D341Med (cell line): Measurements from ENCODE around the gene SLA2.
A peak's percentile ranks its signal among the peaks of the same experiment; 100 is the strongest.

Source experiments
- DNase-seq: peaks from one replicate; pipeline ENCODE4 v3.0.0; 2012; ENCODE audit warnings: low spot score

SLA2 gene

DNA sequence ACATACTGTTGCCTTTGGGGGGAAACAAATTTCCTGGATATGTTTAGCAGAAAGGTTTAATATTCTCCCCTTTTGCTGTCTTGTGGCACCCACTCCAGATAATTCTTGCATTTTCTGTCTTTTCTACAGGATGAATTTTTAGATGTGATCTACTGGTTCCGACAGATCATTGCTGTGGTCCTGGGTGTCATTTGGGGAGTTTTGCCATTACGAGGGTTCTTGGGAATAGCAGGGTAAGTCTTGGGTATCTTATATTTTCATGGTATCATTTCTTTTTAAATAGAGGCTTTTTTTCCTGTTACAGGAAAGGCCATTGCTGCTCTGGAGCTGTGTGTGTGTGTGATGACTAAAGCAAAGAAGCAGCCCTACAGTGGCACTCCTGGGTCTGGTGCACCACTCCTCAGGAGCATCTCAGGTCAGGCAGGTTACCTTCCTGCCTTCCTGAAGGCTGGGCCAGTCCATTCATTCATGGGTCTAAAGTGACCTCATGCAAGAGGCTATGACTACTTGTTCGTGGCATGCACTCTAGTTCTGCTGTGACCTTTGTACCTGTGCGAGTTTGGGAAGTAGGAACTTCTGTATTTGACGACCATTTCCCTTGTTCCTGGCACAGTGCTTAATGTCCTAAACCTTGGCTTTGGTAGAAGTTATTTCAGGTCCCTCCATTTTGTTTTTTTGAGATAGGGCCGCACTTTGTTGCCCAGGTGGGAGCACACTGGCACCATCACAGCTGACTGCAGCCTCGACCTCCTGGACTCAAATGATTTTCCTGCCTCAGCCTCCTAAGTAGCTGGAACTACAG, 38.2 kb downstream of the SLA2 start:
- DNase-seq = no peak

DNA sequence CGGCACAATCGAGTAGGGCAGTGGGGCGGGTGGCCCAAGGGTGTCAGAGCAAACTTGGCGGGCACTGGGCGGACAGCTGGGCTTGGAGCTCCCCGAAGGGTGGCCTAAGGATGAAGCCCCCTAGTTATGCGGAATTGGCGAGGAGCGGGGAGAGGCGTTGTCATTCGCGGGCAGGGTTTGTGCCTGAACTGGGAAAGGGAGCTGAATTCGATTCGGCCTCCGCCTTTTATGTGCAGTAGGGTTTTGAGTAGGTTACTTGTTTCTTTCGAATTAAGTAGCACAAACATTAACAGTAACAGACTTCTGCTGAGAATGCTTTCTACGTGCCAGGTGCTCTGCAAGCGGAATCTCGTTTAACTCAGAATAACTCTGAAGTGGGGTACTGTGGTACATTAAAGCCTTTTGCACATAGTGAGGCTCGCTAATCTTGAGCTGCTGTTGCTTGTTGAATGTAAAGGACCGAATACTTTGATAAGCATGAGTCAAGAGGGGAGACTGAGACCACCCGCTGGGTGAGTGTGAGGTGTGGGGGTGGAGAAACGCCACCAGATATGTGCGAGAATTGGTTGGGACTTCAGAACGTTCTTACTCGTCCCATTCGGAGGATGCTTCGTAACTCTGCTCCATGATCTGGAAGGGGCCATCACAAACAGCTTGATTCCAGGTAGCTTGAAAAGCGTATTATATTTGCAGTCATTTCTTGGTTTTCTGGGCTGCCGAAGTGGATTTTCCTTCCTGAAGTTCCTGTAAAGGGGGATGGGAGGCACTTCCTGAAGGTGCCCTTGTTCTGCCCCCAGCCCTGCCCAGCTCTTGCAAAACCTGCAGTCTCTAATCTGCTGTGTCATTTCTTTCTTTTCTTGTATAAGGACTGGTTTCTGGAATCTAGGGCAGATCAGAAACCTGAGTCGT, 39.6 kb downstream of the SLA2 start:
- no peak for DNase-seq

DNA sequence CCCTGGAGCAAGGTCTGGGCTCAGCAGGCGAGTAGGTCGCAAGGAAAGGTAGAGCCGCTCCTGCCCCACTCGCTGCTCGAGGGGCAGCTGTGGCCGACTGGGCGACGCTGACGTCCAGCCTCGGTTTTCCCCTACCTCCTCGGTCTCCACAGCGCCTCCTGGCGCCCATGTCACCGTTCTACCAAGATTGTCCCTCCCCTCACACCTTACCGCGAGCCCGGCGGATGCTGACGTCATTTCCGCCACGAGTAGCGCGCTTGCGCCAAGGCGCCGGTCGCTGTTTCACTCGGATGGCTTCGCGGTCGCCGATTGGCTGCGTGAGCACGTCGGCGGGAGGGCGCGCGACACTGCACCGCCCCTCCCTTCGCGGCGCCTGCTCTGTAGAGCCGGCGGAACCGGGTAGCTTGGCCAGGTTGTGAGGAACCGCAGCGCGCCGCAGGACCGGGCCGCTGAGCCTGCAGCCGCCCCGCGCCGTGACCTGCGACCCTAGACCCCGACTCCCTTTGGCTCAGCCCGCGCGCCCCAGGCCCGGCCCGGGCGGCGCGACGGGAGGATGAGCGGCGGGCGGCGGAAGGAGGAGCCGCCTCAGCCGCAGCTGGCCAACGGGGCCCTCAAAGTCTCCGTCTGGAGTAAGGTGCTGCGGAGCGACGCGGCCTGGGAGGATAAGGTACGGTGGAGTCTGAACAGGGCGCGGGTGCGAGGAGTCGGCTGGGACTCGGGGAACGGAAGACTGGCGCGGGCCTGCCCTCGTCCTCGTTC, 40.4 kb downstream of the SLA2 start, which contains the start of gene RAB5IF:
RAB5IF (plus strand) TSS at position 381 of the 759 bp plus-strand sequence; CDS start at position 554, 173 bp downstream.
- peak; percentile 98 for DNase-seq

DNA sequence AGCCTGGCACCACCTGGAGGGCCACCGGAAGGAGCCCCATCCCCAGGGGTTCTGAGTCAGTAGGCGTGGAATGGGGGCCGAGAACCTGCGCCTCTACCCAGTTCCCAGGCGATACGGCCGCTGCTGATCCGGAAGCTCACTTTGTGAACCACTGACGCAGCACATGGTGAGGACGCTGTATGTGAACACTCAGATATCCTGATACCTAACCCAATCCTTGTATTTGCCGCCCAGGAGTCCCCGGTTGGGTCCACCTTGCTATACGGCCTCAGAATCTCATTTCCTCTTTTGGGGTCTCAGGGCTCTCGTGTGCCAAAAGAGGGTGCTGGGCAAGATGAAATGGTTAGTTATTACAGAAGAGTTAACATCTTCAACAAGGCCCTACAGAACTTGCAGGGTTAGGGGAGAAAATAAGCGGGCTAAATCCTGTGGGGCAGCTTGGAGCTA, 41.0 kb downstream of the SLA2 start:
- no peak for DNase-seq

DNA sequence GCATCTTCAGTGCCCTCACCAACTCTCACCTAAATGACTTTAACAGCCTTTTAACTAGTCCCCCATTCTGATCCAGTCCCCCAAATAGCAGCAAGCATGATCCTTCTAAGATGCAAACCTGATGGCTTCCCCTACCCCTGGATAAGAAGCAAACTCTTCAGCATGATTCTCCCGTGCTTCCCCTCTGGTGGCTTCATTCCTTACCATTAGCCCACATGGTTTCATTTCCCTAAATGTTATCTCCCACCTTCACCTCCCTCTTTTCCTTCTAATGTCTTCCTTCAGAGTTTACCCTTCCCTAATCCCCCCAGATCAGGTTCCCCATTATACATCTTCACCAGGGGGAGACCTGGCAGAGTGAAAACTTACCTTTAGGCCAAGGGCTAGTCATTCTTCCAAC, 44.5 kb downstream of the SLA2 start:
- DNase-seq = no peak

DNA sequence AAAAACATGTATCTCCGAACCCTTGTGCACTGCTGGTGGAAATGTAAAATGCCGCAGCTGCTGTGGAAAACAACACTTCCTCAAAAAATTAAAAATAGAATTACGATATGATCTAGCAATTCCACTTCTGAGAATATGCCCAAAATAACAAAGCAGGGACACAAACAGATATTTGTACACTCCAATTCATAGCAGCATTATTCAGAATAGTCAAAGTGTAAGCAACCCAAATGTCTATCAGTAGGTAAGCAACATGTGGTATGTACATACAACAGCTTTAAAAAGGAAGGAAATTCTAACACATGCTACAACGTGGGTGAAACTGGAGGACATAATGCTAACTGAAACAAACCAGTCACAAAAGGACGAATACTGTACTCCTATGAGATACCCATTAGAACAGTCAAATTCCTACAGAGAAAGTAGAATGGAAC, 46.1 kb downstream of the SLA2 start:
- DNase-seq = no peak

DNA sequence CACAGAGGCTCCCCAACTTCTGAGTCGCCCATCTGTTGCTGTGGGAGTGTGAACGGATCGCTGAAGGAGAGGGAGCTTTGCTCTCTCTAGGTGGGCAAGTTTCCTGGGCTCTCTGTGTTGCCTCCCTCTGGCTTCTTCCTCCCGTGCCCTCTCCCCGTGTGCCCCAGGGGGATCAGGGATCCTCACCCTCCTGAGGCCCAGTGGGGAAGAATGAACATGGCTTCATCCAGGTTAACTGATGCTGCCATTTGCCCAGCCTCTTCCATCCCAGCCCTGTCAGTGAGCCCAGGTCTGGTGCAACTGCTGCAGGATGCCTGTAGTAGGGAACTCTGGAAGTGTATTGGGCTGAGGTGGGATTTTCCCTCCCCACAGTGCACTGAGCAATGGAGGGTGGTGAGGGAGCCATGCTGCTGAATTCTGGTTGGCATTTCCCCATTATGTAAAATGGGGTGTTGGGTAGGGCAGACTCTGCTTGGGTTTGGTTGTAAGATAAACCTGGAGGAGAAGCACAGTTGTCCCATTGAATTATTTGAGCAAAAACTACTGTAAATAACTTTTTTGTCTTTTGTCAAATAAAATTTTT, 52.6 kb downstream of the SLA2 start:
- no peak for DNase-seq

DNA sequence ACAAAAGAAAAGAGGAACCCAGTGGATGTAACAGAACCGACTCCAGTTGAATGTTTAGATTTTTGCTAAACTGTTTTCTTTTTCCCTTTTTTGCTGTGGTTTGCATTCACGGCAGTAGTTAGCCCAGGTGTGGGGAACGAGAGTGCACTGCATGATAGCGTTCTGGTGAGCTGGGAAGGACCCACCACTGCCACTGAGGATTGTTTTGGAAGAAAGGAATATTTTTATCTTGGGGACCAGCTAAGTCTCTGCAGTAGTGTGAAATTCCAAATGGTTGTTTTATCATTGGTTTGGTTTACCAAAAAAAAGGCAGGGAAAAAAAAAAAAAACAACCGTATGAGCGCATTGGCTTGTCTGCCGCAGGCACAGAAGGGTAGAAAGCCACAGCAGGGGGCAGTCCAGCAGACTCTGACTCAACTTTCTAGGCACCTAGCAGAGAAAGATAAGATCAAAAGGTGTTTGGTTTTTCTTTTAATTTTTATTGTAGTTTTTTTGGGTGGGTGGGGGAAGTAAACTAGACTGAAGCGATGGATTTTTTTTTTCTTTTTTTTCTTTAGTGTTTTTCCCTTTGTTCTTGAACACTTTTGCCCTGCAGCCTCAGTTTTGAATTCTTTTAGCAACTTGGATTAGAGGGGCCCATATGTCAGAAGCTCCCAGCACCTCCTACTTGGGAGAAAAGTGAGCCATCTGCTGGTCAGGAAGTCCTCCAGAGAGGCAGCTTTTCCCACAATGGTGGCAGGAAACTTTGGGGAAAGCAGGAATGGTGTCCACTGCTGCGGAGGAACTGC, 53.9 kb downstream of the SLA2 start:
- DNase-seq = peak; percentile 68

DNA sequence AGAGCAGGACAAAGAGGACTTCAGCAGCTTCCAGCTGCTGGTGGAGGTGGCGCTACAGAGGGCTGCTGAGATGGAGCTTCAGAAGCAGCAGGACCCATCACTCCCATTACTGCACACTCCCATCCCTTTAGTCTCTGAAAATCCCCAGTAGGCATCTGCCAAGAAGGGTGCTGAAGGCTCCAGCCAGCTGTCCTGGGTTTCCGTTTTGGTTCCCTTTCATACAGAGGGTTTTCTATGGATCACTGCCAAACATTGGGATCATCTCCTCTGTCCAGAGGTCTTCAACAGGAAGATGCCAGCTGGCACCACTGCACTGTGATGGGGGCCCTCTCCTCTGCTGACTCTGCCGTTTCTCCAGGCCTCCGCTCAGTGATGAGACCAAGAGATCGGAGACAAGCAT, 54.7 kb downstream of the SLA2 start:
- peak; percentile 71 for DNase-seq

DNA sequence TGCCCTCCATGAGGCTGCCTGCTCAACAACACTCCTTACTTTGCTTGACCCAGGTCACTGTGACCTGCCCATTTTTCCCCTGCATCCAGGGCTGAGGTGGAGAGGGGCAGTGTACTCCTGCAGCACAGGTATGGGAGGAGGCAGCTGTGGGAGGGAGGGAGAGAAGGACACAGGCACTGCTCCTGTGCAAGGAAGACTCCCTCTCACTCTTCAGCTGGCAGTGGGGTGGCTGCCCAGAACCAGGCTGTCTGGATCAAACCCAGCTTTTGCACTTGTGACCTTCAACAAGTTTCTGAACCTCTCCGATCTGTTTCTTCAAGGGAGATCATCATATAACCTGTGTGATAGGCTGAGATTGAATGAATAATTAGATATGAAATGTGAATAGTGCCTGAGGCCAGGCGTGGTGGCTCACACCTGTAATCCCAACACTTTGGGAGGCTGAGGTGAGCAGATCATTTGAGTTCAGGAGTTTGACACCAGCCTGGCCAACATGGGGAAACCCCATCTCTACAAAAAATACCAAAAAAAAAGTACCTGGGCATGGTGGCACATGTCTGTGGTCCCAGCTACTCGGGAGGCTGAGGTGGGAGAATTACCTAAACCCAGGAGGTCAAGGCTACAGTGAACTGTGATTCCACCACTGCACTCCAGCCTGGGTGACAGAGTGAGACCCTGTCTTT, 58.5 kb downstream of the SLA2 start:
- DNase-seq = no peak

DNA sequence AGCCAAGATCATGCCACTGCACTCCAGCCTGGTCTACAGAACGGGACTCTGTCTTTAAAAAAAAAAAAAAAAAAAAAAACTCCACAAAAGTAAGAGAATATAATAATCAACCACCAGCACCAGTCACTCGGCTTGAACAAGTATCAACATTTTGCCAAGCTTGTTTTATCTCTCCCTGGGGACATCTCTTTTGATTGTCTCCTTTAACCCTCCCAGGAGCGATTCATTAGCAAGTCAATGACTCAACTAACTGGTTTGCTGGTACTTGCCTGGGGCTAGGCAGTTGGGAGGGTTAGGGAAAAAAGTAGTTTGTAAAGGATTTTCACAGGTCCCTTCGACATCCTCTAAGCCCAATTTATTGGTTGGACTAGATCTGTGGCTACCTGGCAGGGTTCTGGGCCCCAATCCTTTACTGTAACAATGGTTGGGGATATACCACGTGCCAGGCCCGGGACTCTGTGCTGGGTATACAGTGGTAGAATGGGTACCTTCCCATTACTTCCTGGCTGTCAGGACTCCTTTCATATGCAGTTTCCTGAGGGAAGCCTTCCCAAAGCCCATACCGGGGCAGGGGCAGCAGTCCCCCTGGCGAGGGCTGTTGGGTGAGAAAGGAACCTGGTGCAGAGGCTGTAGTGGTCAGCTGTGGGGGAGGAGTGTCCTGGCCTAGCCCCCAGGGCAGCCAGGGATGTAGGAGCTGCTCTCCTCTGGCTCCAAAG, 60.4 kb downstream of the SLA2 start:
- DNase-seq = no peak

DNA sequence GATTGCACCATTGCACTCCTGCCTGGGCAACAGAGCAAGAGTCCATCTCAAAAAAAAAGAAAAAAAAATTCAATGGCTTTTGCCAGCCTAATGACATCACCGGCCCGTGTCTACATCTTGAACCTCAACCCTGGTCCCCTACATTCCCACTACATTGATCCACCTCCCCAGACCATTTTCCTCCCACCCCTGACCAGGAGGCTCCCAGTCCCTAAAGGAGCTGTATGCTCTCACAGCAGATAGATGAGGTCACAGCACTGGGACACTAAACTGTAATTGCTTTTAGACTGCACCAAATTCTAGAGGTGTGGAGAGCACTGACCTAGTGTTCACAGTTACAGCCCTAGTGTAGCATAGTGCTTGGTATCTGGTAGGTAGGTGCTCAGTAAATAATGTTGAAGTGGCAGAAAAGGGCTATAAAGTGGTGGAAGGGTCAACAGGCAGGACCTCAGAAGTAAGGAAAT, 61.9 kb downstream of the SLA2 start:
- DNase-seq = no peak

DNA sequence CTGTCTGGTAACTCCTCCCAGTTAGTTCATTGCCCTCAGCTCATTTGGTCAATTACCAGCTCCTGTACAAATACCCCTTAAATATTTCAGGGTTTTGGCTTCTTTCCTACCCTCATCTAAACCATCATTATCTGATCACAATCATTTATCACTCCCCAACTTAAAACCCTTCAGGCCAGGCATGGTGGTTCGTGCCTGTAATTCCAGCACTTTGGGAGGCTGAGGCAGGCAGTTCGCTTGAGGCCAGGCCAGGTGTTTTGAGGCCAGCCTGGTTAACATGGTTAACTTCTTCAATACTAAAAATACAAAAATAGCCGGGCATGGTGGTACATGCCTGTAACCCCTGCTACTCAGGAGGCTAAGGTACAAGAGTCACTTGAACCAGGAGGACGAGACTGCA, 63.2 kb downstream of the SLA2 start:
- no peak for DNase-seq

DNA sequence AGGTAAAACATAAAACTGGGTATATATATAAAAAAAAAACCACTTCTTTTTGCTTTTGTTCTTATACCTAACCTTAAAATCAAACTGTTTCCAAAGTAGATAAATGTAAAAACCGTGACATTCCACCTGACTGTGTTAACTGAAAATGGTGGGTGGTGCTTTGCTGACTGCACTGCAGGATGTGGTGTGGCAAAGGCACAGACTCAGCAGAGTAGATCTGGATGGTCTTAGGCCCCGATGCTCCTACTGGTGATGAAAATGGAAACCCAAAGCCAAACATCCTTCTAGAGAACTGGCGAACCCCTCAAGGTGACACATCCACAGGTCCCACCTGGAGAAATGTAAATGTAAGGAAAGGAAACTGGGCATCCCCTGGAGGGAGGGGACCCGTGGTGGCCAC, 63.7 kb downstream of the SLA2 start:
- no peak for DNase-seq

DNA sequence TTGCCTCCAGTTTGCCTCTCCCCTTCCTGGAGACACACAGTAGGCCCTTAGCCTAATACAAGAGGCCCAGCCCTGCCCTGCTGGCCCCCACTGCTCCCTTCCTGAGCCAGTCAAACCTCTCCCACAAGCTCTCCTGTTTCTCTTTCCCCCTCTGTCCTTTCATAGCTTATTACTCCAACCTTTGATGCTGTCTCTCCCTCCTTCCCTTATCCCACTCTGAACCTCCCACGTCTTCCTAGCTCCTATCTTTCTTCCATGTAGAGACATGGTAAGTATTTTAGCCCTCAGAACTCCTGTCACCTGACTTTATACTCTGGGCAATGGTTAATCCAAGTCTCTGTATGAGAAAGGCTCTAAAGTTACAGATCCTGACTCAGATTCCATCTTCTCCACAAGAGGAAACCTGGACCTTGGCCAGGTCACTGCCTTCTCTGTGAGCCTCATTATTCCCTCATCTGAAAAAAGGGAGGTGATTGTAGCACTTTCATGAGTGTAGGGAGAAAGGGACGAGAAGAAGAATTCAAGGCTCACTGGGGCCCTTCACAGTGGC, 65.9 kb downstream of the SLA2 start:
- no peak for DNase-seq

DNA sequence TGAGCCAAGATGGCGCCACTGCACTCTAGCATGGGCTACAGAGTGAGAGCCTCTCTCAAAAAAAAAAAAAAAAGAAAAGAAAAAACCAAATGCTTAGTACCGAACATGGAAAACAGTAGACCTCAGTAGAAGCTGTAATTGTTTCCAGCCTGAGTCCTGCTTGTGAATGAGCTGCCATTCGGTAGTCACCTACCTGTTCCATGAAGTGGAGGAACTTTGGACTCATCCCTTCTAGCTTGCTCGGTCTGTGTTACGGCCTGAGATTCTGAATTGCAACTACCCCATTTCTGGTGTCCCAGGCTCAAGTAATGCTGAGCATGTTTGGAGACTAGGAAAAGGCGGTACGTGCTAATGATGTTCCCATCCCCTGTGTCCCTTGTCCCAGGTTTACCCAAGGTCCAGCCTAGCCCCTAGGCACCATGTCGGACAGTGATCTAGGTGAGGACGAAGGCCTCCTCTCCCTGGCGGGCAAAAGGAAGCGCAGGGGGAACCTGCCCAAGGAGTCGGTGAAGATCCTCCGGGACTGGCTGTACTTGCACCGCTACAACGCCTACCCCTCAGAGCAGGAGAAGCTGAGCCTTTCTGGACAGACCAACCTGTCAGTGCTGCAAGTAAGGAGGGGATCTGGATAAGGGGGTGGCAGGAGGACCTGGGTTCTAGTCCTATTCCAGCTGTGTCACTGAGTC, 67.5 kb downstream of the SLA2 start:
- no peak for DNase-seq

DNA sequence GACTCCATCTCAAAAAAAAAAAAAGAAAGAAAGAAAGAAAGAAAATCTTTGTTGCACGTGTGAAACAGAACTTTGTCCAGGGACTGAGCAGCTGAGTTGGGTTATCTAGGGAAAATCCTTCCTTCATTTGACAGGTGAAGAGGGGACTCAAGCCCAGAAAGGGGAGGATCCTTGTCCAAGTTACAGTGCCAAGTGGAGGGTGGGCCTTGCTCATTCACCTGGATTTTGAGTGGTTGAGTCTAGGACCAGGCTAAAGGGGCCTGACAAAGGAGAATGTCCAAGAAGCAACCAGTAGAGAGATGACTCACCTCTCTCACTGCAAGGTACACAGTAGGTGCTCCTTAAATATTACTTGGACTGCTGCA, 69.9 kb downstream of the SLA2 start:
- no peak for DNase-seq

DNA sequence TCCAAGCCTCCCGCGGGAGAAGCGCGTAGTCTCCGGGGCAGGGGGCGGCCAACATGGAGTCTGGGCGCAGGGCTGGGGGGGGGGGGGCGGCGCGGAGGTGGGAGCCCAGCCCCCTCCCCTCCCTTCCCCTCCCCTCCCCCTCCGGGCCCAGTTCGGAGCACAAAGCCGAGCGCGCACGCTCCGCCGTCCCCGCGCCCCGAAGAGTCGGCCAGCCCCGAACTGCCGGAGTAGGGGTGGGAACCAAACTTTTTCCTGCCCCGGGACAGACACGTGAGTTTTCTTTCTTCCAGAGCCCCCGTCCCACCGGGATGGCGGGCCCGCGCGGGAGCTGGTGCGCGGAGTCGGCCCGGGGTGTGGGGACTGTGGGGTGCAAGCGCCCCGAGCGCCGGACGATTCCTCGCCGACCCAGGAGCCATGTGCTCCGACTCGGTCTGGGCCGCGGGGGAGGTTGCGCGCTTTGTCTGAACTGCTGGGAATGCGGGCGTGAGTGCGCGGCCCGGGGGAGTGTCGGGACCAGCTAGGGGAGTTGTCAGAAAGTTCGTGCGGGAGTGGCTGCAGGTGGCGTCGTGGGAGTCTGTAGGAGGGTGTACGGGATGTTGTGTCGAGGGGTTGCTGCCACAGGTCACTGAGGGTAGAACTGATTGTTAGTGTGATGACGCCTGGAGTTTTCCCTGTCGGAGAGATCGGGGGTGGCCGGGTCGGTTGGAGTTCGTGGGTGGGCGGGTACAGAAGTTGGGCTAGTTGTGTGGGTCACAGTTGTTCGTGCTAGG, 71.4 kb downstream of the SLA2 start:
- peak; percentile 73 for DNase-seq
